ENCODE data around the gene MCM9.

DNA sequence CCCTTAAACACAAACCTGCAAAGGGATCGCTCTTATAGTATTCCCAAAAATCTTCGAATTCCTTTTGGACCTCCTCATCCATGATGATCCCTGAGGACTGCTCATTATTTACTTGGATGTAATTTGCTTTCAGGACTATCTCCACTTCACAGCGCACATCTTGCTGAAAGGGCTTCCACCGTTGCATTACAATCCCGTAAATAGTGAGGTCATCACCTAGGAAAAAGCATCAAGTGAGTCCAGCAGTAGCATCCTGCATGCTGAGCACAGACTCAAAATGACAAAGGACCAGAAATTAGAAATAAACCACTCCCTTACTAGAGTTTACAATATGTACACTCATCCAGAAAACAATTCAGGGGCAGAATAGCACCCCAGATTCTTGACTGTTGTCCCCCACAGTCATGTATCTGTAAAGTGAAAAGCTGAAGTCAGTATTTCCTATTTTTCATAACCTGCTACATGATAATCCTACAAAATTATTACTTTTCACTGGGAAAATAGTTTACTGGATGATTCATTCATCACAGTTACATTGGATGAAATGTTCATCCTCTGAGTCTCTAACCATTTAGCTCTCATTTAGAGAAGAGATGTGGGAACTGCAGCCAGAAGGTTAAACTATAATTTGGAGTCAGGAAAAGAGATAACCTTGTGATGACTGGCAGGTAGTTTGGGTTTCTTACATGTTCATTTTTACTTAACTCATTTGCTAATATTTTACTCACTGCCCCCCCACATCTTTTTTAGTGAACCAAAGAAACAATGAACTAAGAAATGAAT, 17.2 kb downstream of the MCM9 start:
- TF ChIP-seq ZFP36 (IDR thresholded peaks at IDR 0.05; ENCODE audit: borderline replicate concordance, partially characterized antibody) (no peak), JUN (IDR thresholded peaks at IDR 0.05) (no peak), CEBPB (IDR thresholded peaks at IDR 0.05) (no peak), FOSL2 (IDR thresholded peaks at IDR 0.05) (no peak), FOSL2 (CRISPR knock-in tag; IDR thresholded peaks at IDR 0.05) (no peak)
- TF ChIP-seq, protein P1, sequence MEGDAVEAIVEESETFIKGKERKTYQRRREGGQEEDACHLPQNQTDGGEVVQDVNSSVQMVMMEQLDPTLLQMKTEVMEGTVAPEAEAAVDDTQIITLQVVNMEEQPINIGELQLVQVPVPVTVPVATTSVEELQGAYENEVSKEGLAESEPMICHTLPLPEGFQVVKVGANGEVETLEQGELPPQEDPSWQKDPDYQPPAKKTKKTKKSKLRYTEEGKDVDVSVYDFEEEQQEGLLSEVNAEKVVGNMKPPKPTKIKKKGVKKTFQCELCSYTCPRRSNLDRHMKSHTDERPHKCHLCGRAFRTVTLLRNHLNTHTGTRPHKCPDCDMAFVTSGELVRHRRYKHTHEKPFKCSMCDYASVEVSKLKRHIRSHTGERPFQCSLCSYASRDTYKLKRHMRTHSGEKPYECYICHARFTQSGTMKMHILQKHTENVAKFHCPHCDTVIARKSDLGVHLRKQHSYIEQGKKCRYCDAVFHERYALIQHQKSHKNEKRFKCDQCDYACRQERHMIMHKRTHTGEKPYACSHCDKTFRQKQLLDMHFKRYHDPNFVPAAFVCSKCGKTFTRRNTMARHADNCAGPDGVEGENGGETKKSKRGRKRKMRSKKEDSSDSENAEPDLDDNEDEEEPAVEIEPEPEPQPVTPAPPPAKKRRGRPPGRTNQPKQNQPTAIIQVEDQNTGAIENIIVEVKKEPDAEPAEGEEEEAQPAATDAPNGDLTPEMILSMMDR (IDR thresholded peaks at IDR 0.05): no peak
- TF ChIP-seq, protein P2, sequence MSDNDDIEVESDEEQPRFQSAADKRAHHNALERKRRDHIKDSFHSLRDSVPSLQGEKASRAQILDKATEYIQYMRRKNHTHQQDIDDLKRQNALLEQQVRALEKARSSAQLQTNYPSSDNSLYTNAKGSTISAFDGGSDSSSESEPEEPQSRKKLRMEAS (IDR thresholded peaks at IDR 0.05): no peak

Measured in A549 (cell line).